GM21825 (cell line): ENCODE measurements around the gene TRMO.
"Not testable (repeated sequence)": the region's sequence is repeated elsewhere in the genome, so short reads cannot be mapped to it uniquely, and the experiment has no call there.

ENCODE experiments used
- ATAC-seq: cut with Tn5 transposase; IDR thresholded peaks from one replicate; pipeline ENCODE4 v1.9.1; 2021; ENCODE audit warnings: mild to moderate bottlenecking, moderate library complexity; ENCODE audit not compliant: unreplicated experiment

Gene TRMO

DNA sequence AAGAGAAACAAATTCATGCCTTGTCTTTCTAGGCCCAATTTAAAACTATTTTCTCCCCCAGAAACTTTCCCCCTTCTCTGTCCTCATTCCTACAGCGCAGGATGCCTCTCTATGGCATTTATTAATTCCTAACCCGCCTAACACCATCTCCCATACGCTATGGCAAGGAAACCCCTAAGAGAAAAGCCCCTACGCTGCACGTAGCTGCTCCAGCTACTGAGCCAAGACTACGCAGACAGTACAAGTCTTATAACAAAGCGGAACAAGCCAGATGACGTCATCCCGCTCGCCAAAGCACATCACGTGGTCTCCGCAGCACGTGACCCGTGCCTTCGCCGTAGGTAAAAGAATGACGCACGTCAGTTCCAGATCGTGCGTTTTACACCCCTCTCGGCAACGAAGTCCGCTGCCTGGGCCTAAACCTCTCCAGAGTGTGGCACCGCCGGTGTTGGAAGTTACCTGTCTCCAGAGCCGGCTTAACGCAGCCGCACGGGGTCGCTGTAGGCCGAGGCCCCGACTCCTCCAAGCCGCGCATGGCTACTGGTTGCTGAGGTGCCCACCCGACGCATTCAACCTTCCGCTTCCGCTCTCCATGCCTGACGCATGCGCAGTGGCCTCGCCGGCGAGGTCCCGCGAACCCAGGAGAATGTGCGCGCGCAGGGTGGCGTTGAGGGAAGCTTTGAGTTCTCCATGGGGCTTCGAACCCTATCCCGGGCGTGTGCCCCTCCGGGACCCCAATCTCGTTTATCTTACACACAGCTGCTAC, at the start of gene TRMO:
Gene TRMO, minus strand, starts transcription at position 542 of the 766 bp plus-strand sequence. Its CDS starts 7 bp downstream, at position 535.
- ATAC-seq: peak; percentile 83

GRCh38 chr9:97970165-97970564, 47.9 kb upstream of the TRMO start:
- no peak for ATAC-seq

DNA sequence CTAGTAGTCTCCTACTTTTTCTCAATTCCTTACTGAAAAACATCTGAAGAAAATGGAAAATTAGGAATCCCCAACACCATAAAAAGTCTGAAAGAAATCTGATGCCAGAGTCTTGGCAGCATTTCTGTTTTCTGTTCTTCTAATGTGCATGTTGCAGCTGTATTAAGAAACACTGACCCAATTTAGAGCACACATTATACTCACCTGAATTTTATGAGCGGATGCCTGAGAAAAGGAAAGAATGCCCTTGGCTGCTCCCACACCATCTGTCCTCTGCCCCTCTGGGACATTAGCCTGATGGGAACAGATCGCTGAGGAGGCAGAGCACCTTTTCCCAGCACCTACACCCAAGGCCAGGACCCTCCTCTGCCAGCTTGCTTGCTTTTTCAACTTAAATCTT, 46.7 kb upstream of the TRMO start:
- no peak for ATAC-seq

DNA sequence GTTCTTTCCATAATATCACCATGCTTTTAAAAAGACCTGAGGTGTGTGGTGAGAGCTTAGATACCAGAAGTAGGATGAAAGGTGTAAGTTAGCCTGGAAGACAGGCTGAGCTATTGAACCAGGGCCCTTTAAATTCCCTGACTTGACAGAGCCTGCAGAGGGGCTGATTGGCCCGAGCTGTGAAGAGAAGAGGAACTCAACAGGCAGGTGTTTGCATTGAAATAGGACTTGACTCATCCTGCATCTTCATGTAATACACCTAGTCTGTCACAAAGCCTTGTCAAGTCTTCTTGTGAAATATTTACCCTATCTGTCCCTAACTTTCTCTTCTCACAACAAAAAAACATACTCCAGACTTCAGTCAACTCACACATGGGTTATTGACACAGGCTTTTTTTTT, 44.2 kb upstream of the TRMO start:
- no peak for ATAC-seq

- no peak for ATAC-seq
These were observed 42.6 kb upstream of the TRMO start for GRCh38 chr9:97964901-97965300.

- ATAC-seq: no peak
These were observed 40.9 kb upstream of the TRMO start for GRCh38 chr9:97963232-97963631.

DNA sequence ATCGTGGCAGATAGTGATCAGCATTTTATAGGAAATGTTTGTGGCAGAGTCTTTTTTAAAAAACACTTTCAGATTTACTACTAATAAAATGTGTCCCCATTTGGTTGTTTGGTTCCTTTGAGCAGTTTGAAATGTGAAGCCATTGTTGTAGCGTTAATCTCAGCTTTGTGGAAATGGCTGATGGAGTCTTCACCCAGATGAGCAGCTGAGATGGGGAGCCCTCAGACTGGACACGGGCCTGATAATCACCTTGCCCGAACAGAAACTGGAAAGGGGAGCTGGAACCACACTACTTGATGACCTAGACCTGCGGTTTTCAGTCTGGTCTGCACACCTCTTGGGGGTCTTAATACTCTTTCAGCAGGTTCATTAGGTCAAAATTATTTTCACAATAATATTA, 40.3 kb upstream of the TRMO start:
- ATAC-seq: no peak

- ATAC-seq: no peak
These were observed 39.8 kb upstream of the TRMO start for GRCh38 chr9:97962136-97962535.

DNA sequence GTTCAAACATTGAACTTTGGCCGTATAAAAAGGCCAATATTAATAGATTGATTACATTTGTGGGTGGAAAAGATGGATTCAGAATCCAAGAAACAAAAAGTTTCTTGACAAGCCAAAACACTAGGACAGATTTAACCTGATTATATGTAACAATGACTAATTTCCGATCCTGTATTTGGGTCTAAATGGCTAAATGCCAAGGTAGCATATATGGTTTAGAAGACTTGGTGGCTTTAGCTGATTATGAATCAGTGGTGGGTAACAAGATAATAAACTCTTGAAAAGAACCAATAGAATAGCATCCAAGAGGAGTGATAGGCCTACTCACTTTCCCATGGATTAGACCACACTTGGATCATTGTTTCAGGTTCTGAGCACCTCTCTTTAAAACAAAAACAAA, 39.1 kb upstream of the TRMO start:
- ATAC-seq: no peak

- ATAC-seq: not testable (repeated sequence)
These were observed 38.5 kb upstream of the TRMO start for GRCh38 chr9:97960678-97961328.

- no peak for ATAC-seq
These were observed 37.3 kb upstream of the TRMO start for GRCh38 chr9:97959585-97959984.

DNA sequence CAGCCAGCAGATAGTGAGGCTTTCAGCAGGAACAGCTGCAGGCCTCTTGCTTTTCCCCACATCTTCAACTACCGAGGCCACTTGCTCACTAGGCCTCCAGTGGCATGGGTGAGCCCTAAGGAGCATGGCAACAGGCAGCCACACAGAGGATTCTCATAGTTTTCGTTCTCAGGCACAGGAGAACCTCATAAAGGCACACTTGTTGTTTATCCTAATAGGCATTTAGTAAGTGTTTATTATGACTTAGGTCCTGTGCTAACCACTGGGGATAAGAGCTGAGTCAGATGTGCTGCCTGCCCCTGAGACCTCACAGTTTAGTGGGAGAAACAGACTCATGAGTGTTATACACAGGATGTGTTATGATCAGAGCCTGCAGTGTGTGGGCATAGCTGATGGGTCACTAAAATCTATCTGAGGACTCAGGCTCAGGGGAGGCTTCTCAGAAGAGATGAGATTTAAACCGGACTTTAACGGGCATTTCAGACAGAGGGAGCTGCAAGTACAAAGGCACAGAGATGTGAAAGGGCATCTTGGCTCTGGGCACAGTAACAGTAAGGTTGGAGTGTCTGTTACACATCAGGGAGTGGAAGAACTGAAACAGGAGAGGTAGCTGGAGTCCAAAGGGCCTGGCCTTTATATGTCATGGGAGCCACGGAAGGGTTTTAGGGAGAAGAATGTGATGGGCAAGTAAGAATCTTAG, 36.7 kb upstream of the TRMO start:
- ATAC-seq: no peak

DNA sequence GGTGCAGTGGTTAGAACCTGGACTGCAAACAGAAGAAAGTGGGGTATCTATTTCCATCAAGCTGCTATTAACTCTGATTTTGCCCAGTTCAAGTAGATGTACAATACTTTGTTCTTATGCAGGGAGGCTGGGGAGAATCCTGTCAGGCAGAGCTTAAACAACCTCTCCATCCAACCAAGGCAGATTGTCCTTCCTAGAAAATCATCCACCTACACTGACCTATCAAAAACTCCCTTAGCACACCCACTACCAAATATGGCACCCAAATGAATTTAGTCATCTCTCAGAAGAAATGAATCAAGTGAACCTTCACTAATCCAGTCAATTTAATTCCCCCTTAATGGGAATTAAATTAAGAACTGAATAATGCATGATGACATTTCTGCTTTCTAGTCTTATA, 34.0 kb upstream of the TRMO start:
- ATAC-seq: no peak

- ATAC-seq: no peak
These were observed 32.3 kb upstream of the TRMO start for GRCh38 chr9:97954550-97954989.

GRCh38 chr9:97950873-97951272, 28.6 kb upstream of the TRMO start:
- not testable (repeated sequence) for ATAC-seq

GRCh38 chr9:97947094-97947493, 24.8 kb upstream of the TRMO start:
- ATAC-seq: not testable (repeated sequence)

DNA sequence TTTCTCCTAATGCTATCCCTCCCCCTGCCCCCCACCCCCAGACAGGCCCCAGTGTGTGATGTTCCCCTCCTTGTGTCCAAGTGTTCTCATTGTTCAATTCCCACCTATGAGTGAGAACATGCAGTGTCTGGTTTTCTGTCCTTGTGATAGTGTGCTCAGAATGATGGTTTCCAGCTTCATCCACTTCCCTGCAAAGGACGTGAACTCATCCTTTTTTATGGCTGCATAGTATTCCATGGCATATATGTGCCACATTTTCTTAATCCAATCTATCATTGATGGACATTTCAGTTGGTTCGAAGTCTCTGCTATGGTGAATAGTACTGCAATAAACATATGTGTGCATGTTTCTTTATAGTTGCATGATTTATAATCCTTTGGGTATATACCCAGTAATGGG, 23.2 kb upstream of the TRMO start:
- ATAC-seq: not testable (repeated sequence)

DNA sequence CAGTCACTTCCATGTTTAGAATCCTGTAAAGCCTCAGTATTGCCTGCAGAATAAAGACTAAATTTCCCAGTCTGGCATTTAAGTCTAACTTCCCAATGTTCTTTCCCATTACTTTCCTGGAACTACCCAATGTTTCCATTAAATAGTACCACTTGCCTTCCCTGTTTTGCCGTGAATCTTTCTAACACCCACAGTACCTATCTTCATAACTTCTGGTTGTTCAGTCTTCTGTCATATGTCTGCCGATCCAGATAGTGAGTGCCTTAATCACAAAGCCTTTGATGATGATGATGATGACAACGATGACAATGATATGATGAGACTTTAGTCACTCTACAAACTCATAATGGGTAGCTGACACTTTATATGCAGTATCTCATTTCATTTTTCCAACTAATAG, 22.3 kb upstream of the TRMO start:
- ATAC-seq: no peak

- no peak for ATAC-seq
These were observed 21.1 kb upstream of the TRMO start for GRCh38 chr9:97943308-97943855.

GRCh38 chr9:97941323-97941722, 19.0 kb upstream of the TRMO start:
- ATAC-seq: no peak

- ATAC-seq: no peak
These were observed 18.4 kb upstream of the TRMO start for GRCh38 chr9:97940741-97941140.

DNA sequence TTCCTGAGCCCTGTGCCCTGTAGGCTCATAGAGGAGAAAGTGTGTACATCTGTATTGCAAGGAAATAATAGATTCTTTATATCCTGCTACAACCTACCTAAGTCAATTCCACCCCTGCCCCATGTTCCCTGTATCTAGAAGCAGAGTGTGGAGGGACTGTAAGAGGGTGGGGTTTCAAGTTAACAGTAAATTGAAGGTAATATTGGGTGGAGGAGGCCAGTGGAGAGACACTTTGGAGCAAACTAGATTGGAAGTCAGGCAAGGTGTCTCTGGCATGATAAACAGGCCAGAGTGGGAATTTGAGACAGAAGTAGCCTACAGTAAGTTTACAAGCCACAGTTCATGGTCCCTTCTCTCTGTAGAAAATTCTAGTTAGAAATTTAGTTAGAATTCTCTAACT, 17.9 kb upstream of the TRMO start:
- no peak for ATAC-seq
